HCT116 (cell line): ENCODE data around the gene BCKDHB. TPM values are rescaled to one million over a fixed set of nuclear protein-coding genes. Genes with fewer than 3 reads are reported as not detected.

Source experiments
- ATAC-seq: fragments of 200-7000 bp; cut with Tn5 transposase; 2 replicates; pipeline ENCODE4 v1.9.1; 2020; ENCODE audit warnings: mild to moderate bottlenecking, moderate library complexity
- BruUV-seq: library from RNA; stranded (reverse); fragments of 400-500 nt; replicated peaks from 2 replicates; lab custom pipeline; 2021; lab: Mats Ljungman, UMichigan
- CTCF ChIA-PET: fragments of 300-600 bp; sonication (Branson Sonifier 250); formaldehyde crosslinking; loops from one replicate; lab custom pipeline; 2021; ENCODE audit warnings: antibody characterized with exemption; lab: Charles Lee
- POLR2A ChIA-PET: fragments of 300-600, 350-600 bp; sonication (Branson Sonifier 250); formaldehyde crosslinking; loops from one replicate; lab custom pipeline; 2021; ENCODE audit warnings: antibody characterized with exemption; lab: Charles Lee
- RAD21 ChIA-PET, 2 experiments: fragments of 300-600 bp; sonication (Branson Sonifier 250); formaldehyde crosslinking; loops; one replicate each; lab custom pipeline; 2023; ENCODE audit warnings: low total read pairs in 2 of 2; ENCODE audit not compliant: uncharacterized antibody in 2 of 2, unreplicated experiment in 2 of 2, low non-redundant PET in 1 of 2; lab: Charles Lee
- DNase-seq: peaks from one replicate; pipeline ENCODE4 v3.0.0-alpha.2; 2010; ENCODE audit warnings: low read depth, low spot score
- H2AFZ ChIP-seq: fragments of 200-600 bp; shearing (Covaris generic), sonication (generic); 2 replicates; pipeline ENCODE4 v1.6.1; 2017; ENCODE audit warnings: low read depth, mixed run types, mixed read lengths, antibody characterized with exemption, low read length; ENCODE audit not compliant: poor library complexity, severe bottlenecking
- H3K27ac ChIP-seq: 2 replicates; pipeline ENCODE4 v1.5.1; 2012; ENCODE audit warnings: low read depth, low read length
- H3K27me3 ChIP-seq: fragments of 200-600 bp; sonication (generic); 2 replicates; pipeline ENCODE4 v1.6.1; 2016; ENCODE audit warnings: mixed run types, low read length, mixed read lengths; ENCODE audit not compliant: insufficient read depth
- H3K36me3 ChIP-seq, 2 experiments: fragments of 200-500 bp in 1 of 2; fragments of 200-600 bp in 1 of 2; sonication (Bioruptor generic) in 1 of 2; sonication (generic) in 1 of 2; 2 replicates each; pipeline versions ENCODE4 v1.5.1 to v1.6.1; 2014 to 2016; ENCODE audit warnings: low read length in 2 of 2, inconsistent platforms in 1 of 2, mixed read lengths in 1 of 2, mixed run types in 1 of 2; ENCODE audit not compliant: insufficient read depth in 2 of 2, control insufficient read depth in 1 of 2
- H3K4me1 ChIP-seq, 2 experiments: fragments of 200-600 bp in 1 of 2; sonication (generic) in 1 of 2; 2 replicates each; pipeline versions ENCODE4 v1.5.1 to v1.6.1; 2012 to 2017; ENCODE audit warnings: low read length in 2 of 2, inconsistent platforms in 1 of 2, mild to moderate bottlenecking in 1 of 2, mixed read lengths in 1 of 2, mixed run types in 1 of 2, moderate library complexity in 1 of 2; ENCODE audit not compliant: insufficient read depth in 2 of 2, control insufficient read depth in 1 of 2
- H3K4me2 ChIP-seq: fragments of 200-600 bp; sonication (generic); 2 replicates; pipeline ENCODE4 v1.6.1; 2017; ENCODE audit warnings: mixed run types, low read length, mixed read lengths
- H3K4me3 ChIP-seq, 2 experiments: fragments of 200-600 bp in 1 of 2; sonication (generic) in 1 of 2; replicated peaks in 1 of 2; 2 replicates each; pipeline ENCODE4 v1.5.1; 2011 to 2016; ENCODE audit warnings: low read length in 2 of 2, control low read depth in 1 of 2, low read depth in 1 of 2, mild to moderate bottlenecking in 1 of 2, mixed read lengths in 1 of 2, mixed run types in 1 of 2
- H3K79me2 ChIP-seq: fragments of 200-600 bp; sonication (generic); 2 replicates; pipeline ENCODE4 v1.6.1; 2017; ENCODE audit warnings: mild to moderate bottlenecking, mixed run types, low read length, moderate library complexity, mixed read lengths; ENCODE audit not compliant: insufficient read depth
- H3K9ac ChIP-seq: fragments of 200-600 bp; sonication (generic); 2 replicates; pipeline ENCODE4 v1.6.1; 2016; ENCODE audit warnings: low read length, mixed read lengths
- H3K9me2 ChIP-seq: fragments of 200-600 bp; sonication (generic), shearing (Covaris generic); 2 replicates; pipeline ENCODE4 v1.6.1; 2017; ENCODE audit warnings: mixed run types, mild to moderate bottlenecking, moderate library complexity; ENCODE audit not compliant: insufficient read depth
- H3K9me3 ChIP-seq, 2 experiments: fragments of 200-500 bp in 1 of 2; fragments of 200-600 bp in 1 of 2; sonication (Bioruptor generic) in 1 of 2; sonication (generic) in 1 of 2; 2 replicates each; pipeline ENCODE4 v1.6.1; 2014 to 2017; ENCODE audit warnings: low read length in 2 of 2, mixed read lengths in 2 of 2, inconsistent platforms in 1 of 2, low read depth in 1 of 2, mild to moderate bottlenecking in 1 of 2, mixed run types in 1 of 2, moderate library complexity in 1 of 2; ENCODE audit not compliant: control insufficient read depth in 1 of 2, insufficient read depth in 1 of 2
- H4K20me1 ChIP-seq: fragments of 200-600 bp; sonication (generic), shearing (Covaris generic); 2 replicates; pipeline ENCODE4 v1.6.1; 2017; ENCODE audit warnings: mixed run types, mild to moderate bottlenecking, moderate library complexity; ENCODE audit not compliant: insufficient read depth
- CBX3 ChIP-seq: IDR thresholded peaks from 2 replicates; pipeline ENCODE4 v1.6.1; 2012; ENCODE audit warnings: low read depth
- CEBPB ChIP-seq: IDR thresholded peaks from 2 replicates; pipeline ENCODE4 v1.6.1; 2012; ENCODE audit warnings: low read depth
- ELF1 ChIP-seq: IDR thresholded peaks from 2 replicates; pipeline ENCODE4 v1.6.1; 2012; ENCODE audit warnings: low read depth, borderline replicate concordance
- EZH2 ChIP-seq: fragments of 200-600 bp; sonication (generic); IDR thresholded peaks from 2 replicates; pipeline ENCODE4 v1.6.1; 2017; ENCODE audit warnings: antibody characterized with exemption, mixed run types
- EZH2phosphoT487 ChIP-seq: fragments of 200-600 bp; IDR thresholded peaks from 2 replicates; pipeline ENCODE4 v1.6.1; 2018; ENCODE audit warnings: antibody characterized with exemption, borderline replicate concordance
- JUND ChIP-seq: IDR thresholded peaks from 2 replicates; pipeline ENCODE4 v1.6.1; 2012
- MAX ChIP-seq: IDR thresholded peaks from 2 replicates; pipeline ENCODE4 v1.6.1; 2012
- POLR2A ChIP-seq: IDR thresholded peaks from 2 replicates; pipeline ENCODE4 v1.7.0; 2011; ENCODE audit warnings: borderline replicate concordance; ENCODE audit not compliant: insufficient read depth, insufficient read length; ENCODE audit errors: extremely low read depth
- RAD21 ChIP-seq: IDR thresholded peaks from 2 replicates; pipeline ENCODE4 v1.6.1; 2012; ENCODE audit warnings: low read depth, mild to moderate bottlenecking
- REST ChIP-seq: IDR thresholded peaks from 2 replicates; pipeline ENCODE4 v1.6.1; 2012; ENCODE audit warnings: low read depth
- SP1 ChIP-seq: IDR thresholded peaks from 2 replicates; pipeline ENCODE4 v1.6.1; 2012; ENCODE audit warnings: low read depth
- TCF7L2 ChIP-seq: IDR thresholded peaks from 2 replicates; pipeline ENCODE4 v1.7.0; 2011; ENCODE audit warnings: borderline replicate concordance, inconsistent platforms; ENCODE audit not compliant: insufficient read depth, insufficient read length; ENCODE audit errors: extremely low read depth
- YY1 ChIP-seq: IDR thresholded peaks from 2 replicates; pipeline ENCODE4 v1.6.1; 2011; ENCODE audit warnings: low read length, low read depth, moderate library complexity, mild to moderate bottlenecking; ENCODE audit not compliant: insufficient replicate concordance; ENCODE audit errors: extremely low read depth
- ZNF274 ChIP-seq: fragments of 200-500 bp; sonication (Bioruptor generic); IDR thresholded peaks from 2 replicates; pipeline ENCODE4 v1.6.1; 2014; ENCODE audit warnings: mild to moderate bottlenecking, low read depth, low read length, inconsistent platforms
- intact Hi-C: fragments of 100-400 bp; cut with micrococcal nuclease; formaldehyde crosslinking; loops from 2 replicates; pipeline ENCODE4 v1.10.0; 2022
- total RNA-seq: library from RNA; stranded (reverse); gene quantifications from one replicate; pipeline ENCODE4 v1.2.1, GENCODE V29; 2021; ENCODE audit not compliant: unreplicated experiment
- TF ChIP-seq, protein P1 (sequence below): IDR thresholded peaks from 2 replicates; pipeline ENCODE4 v1.6.1; 2011; ENCODE audit warnings: mild to moderate bottlenecking, low read length, moderate library complexity; ENCODE audit not compliant: insufficient replicate concordance; ENCODE audit errors: extremely low read depth
- TF ChIP-seq, protein P2 (sequence below): IDR thresholded peaks from 2 replicates; pipeline ENCODE4 v1.6.1; 2012

BCKDHB gene
- total RNA-seq, 1 experiment from 2014 or later, result 11.2 TPM

DNA sequence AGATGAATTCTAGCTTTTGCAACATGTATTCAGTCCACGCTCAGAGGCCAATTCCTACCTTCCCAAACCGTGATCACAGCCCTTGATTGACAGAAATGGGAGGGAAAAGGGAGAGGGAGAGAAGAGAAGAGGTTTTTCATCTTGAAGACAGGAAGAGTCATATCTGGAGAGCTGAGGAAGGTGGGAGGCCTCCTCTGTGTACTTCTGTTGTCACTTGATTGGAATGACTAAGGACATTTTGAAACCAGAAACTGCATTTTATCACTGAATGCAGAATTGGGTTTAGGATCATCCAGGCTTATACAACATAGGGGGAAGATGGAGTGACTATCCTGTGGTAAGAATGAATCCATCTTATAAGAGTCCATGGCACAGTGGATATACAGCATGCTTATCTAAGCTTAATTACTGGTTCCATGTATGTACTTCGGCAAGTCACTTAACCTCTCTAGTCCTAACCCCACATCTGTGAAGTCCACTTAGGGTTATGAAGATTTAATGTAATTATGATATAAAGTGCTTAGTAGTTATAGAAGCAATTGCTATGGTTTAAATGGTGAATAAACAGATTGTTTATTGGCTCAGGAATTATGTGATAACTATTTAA lies 144.0 kb downstream of the BCKDHB start:
- intact Hi-C loops, result no loop called here
- ChIA-PET POLR2A (no interaction called here), CTCF (no interaction called here)

GRCh38 chr6:80251321-80251720 lies 144.8 kb downstream of the BCKDHB start:
- intact Hi-C loops, result no loop called here
- ChIA-PET CTCF (no interaction called here), POLR2A (no interaction called here), RAD21 (no interaction called here)
- ATAC-seq, result no peak
- Histone ChIP-seq H3K79me2 (no peaks in the 10 kb centered on the region), H3K4me2 (no peak overlapping the region), H3K4me1 (no peaks in the 10 kb centered on the region), H3K9me3 (no peaks in the 10 kb centered on the region), H3K36me3 (no peaks in the 10 kb centered on the region), H3K9ac (no peak overlapping the region), H3K9me2 (no peaks in the 10 kb centered on the region), H3K27me3 (no peaks in the 10 kb centered on the region), H4K20me1 (no peaks in the 10 kb centered on the region), H3K4me3 (no peak overlapping the region), H3K27ac (no peak overlapping the region), H2AFZ (no peak overlapping the region)
- no TSS peak for BruUV-seq
- DNase-seq, result no peak
- TF ChIP-seq ZNF274 (no peak), JUND (no peak), REST (no peak), EZH2 (no peak), MAX (no peak), SP1 (no peak), RAD21 (no peak), TCF7L2 (no peak), POLR2A (no peak), CBX3 (no peak), EZH2phosphoT487 (no peak), CEBPB (no peak), ELF1 (no peak)
- TF ChIP-seq, protein P1, sequence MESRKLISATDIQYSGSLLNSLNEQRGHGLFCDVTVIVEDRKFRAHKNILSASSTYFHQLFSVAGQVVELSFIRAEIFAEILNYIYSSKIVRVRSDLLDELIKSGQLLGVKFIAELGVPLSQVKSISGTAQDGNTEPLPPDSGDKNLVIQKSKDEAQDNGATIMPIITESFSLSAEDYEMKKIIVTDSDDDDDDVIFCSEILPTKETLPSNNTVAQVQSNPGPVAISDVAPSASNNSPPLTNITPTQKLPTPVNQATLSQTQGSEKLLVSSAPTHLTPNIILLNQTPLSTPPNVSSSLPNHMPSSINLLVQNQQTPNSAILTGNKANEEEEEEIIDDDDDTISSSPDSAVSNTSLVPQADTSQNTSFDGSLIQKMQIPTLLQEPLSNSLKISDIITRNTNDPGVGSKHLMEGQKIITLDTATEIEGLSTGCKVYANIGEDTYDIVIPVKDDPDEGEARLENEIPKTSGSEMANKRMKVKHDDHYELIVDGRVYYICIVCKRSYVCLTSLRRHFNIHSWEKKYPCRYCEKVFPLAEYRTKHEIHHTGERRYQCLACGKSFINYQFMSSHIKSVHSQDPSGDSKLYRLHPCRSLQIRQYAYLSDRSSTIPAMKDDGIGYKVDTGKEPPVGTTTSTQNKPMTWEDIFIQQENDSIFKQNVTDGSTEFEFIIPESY, result no peak
- TF ChIP-seq, protein P2, sequence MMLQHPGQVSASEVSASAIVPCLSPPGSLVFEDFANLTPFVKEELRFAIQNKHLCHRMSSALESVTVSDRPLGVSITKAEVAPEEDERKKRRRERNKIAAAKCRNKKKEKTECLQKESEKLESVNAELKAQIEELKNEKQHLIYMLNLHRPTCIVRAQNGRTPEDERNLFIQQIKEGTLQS, result no peak

More for the DNA sequence above, 144.0 kb downstream of the BCKDHB start:
- Histone ChIP-seq H2AFZ (no peak overlapping the region), H3K36me3 (no peaks in the 10 kb centered on the region), H3K9me3 (no peaks in the 10 kb centered on the region), H3K4me2 (no peak overlapping the region), H3K27ac (no peak overlapping the region), H3K79me2 (no peaks in the 10 kb centered on the region), H3K9ac (no peak overlapping the region), H3K27me3 (no peaks in the 10 kb centered on the region), H3K4me3 (no peak overlapping the region), H3K4me1 (no peaks in the 10 kb centered on the region), H3K9me2 (no peaks in the 10 kb centered on the region), H4K20me1 (no peaks in the 10 kb centered on the region)
- no TSS peak for BruUV-seq
- DNase-seq (no peak), ATAC-seq (no peak)
- RAD21 ChIA-PET, result no interaction called here
- no peak for TF ChIP-seq YY1
